Measurements from ENCODE around the gene GPR78.

Gene GPR78

GRCh38 chr4:8601086-8601485 lies 20.9 kb downstream of the GPR78 start:
- no peak for DNase-seq

GRCh38 chr4:8601556-8601955 lies 21.4 kb downstream of the GPR78 start:
- DNase-seq = no peak

GRCh38 chr4:8602686-8603430 lies 22.7 kb downstream of the GPR78 start:
- DNase-seq = no peak

GRCh38 chr4:8603931-8604330 lies 23.7 kb downstream of the GPR78 start:
- no peak for DNase-seq

GRCh38 chr4:8605289-8605688 lies 25.1 kb downstream of the GPR78 start:
- DNase-seq = no peak

GRCh38 chr4:8606476-8606875 lies 26.3 kb downstream of the GPR78 start:
- DNase-seq = no peak

- no peak for DNase-seq
Observed at GRCh38 chr4:8606966-8607365, 26.8 kb downstream of the GPR78 start.

GRCh38 chr4:8607603-8608481 lies 27.6 kb downstream of the GPR78 start:
- DNase-seq = no peak

GRCh38 chr4:8608714-8609391 lies 28.7 kb downstream of the GPR78 start:
- DNase-seq = no peak

- DNase-seq = no peak
Observed at GRCh38 chr4:8609406-8609805, 29.2 kb downstream of the GPR78 start.

GRCh38 chr4:8609824-8610350 lies 29.7 kb downstream of the GPR78 start:
- DNase-seq = no peak

GRCh38 chr4:8610858-8611616 lies 30.8 kb downstream of the GPR78 start:
- DNase-seq = no peak

- DNase-seq = no peak
Observed at GRCh38 chr4:8612646-8613045, 32.5 kb downstream of the GPR78 start.

GRCh38 chr4:8613421-8614364 lies 33.5 kb downstream of the GPR78 start:
- DNase-seq = no peak

GRCh38 chr4:8614365-8615193 lies 34.4 kb downstream of the GPR78 start:
- DNase-seq = no peak

- no peak for DNase-seq
Observed at GRCh38 chr4:8615366-8615765, 35.2 kb downstream of the GPR78 start.

GRCh38 chr4:8615921-8616787 lies 36.0 kb downstream of the GPR78 start:
- DNase-seq = no peak

- DNase-seq = no peak
Observed at GRCh38 chr4:8616831-8617230, 36.6 kb downstream of the GPR78 start.

- no peak for DNase-seq
Observed at GRCh38 chr4:8617486-8618040, 37.4 kb downstream of the GPR78 start.
